KG1 (cell line): ENCODE data around the gene MYO5C.
"Not testable (repeated sequence)": the region's sequence is repeated elsewhere in the genome, so short reads cannot be mapped to it uniquely, and the experiment has no call there.

Experiments used
- DNase-seq: peaks from one replicate; lab custom pipeline; 2025; lab: John Stamatoyannopoulos, UW

MYO5C gene

DNA sequence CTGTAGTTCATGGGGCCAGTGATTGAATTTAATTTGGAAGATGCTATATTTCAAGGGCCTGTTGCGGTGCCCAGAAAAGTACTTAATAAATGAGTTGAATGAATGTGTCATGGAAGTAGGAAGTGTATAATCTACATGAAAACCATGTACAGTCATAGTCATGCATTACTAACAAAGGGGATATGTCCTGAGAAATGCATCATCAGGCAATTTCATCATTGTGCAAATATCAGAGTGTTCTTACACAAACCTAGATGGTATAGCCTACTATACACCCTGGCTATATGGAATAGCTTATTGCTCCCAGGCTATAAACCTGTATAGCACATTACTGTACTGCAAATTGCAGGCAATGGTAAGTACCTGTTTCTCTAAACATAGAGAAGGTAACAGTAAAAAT, 10.7 kb upstream of the MYO5C start:
- no peak for DNase-seq

DNA sequence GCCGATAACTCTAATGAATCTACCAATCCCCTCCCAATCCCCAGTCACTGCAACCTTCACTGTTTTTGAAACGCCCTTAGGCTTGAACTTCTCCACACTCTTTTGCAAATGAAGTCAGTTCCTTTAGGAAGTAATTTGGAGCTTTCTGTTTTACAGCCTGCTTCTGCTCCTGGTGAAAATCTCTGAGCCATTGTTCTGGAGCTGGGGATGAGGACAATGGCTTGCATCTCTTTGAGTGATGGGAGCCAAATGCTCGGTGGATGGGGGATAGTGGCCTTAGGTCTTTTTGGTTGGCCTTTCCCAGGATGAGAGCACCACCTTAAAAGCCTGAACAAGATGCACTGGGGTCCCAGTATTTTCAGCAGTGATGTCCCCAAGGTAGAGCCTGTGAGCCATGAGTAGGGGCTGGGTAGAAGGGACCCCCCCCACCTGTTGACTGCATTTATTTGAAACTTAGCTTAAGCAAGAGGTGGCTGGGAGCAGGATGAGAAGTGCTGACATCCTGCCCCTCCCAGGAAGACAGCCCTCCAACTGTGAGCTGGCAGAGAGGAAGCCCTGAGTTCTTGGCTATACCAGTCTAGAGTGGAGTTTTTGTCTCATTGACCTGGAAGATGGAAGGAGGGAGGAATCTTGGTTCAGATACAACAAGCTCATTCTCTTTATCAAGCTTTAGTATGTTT, 7.6 kb upstream of the MYO5C start:
- DNase-seq, result no peak

DNA sequence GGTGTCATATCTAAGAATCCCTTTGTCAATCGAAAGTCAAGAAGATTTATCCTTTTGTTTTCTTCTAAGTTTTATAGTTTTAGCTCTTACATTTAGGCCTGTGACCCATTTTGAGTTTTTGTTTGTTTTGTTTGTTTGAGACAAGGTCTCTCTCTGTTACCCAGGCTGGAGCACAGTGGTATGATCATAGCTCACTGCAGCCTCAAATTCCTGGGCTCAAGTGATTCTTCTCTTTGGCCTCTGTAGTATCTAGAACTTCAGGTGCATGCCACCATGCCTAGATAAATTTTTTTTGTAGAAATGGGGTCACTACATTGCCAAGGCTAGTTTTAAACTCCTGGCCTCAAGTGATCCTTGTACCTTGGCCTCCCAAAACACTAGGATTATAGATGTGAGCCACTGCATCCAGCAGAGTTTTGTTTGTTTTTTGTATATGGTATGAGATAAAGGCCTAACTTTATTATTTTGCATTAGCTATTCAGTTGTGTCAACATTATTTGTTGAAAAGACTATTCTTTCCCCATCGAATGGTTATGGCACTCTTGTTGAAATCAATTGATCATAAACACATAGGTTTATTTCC, 5.8 kb upstream of the MYO5C start:
- DNase-seq, result no peak

DNA sequence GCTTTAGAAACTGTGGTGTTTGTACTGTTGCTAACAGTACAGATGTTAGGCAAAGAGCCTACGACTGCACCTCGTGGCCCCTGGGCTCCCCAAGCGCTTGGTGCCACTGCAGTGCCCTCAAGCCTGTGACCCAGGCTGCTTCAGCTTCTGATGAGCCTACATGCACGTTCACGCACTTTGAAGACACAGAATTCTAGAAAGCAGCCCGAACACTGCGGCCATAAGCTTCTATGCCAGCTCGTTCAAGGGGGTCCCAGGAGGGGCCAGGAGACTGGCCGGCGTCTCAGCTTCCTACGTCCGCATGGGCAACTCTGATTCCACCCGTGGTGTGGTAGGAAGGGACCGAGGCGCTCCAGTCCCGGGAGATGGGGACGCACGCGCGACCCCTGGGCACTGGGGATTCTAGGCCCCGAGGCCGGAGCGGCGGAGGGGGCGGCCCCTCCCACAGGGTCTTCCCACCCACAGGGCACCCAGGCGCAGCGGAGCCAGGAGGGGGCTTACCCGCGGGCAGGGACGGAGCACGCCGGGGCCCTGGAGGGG, 653 bp downstream of the MYO5C start:
- no peak for DNase-seq

GRCh38 chr15:52292780-52293392, 2.7 kb downstream of the MYO5C start:
- no peak for DNase-seq

- no peak for DNase-seq
These were observed 4.4 kb downstream of the MYO5C start for GRCh38 chr15:52291204-52291603.

DNA sequence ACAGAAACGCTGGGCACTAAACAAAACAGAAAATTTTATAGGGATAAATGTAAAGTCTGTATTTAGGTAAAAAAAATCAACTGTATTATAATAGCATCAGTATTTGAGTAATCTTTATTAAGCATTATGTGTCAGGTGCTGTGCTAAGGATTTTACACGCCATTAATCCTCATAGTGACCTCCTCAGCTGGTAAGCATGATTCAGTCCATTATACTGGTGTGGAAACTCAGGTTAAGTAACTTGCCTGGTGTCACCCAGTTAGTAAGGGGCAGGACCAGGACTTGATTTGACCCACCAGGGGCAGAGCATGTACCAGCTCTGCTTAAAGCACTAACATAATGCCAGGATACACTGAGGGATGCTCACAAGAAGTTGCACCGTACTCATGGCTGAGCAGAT, 4.8 kb downstream of the MYO5C start:
- no peak for DNase-seq

DNA sequence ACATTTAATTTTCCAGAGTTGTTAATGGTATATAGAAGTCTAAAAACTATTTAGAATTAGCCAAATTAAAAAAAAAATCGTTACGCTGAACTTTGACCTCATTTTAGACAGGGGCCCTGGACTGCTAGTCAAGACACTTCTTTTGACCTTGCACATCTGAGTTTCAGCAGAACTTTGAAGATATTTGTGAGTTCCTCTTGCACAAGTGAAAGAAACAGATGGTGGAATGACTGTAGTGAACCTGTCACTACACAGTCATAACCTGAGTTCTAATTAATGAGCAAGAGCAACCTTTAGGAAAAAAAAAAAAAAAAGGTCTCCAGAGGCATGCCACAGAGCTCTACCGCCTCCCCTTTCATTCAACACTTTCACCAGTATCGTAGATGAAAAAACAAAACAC, 5.3 kb downstream of the MYO5C start:
- no peak for DNase-seq

DNA sequence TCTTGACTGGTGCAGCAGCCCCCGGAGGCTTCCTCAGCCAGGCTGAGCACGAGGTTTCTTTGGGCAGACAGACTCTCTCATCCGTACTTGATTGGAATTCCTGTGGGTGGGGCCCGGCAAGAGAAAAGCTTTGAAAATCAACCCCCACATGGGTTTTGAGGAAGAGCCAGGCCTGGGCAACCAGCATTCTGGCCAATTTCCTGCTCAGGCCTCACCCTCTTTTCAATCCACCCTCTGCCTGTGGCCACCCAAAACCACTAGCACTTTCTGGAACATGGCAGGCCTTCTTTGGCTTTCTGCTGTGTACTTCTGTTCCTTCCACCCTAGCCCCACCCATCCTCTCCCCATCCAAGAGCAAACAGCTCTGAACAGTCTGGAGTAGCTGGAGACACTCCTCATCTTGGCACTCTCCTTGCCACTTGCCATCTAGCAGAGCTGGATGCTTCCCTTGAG, 5.9 kb downstream of the MYO5C start:
- no peak for DNase-seq

DNA sequence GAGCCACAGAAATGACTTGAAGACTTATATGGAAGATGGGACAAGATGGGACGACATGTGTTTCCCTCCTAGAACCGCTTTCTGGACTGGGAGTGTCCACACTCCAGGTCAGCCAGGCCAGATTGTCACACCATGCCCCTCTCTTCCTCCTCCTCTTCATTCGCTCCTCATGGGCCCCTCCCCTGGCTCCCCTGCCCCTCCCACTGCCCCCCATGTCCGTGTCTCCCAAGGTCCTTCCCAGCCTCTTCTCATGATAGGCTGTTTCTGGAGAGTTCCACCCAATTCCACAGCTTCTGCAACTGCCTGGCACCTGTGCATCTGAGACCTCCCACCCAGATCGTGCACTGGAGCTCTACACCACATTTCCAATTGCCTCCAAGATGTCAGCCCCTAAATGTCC, 6.6 kb downstream of the MYO5C start:
- DNase-seq, result no peak

GRCh38 chr15:52288051-52288942, 7.3 kb downstream of the MYO5C start:
- DNase-seq, result no peak

GRCh38 chr15:52287114-52287513, 8.5 kb downstream of the MYO5C start:
- DNase-seq, result no peak

DNA sequence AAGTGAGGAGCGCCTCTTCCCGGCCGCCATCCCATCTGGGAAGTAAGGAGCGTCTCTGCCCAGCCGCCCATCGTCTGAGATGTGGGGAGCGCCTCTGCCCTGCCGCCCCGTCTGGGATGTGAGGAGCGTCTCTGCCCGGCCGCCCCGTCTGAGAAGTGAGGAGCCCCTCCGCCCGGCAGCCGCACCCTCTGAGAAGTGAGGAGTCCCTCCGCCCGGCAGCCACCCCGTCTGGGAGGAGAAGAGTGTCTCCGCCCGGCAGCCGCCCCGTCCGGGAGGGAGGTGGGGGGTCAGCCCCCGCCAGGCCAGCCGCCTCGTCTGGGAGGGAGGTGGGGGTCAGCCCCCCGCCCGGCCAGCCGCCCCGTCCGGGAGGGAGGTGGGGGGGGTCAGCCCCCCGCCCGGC, 9.7 kb downstream of the MYO5C start:
- not testable (repeated sequence) for DNase-seq

DNA sequence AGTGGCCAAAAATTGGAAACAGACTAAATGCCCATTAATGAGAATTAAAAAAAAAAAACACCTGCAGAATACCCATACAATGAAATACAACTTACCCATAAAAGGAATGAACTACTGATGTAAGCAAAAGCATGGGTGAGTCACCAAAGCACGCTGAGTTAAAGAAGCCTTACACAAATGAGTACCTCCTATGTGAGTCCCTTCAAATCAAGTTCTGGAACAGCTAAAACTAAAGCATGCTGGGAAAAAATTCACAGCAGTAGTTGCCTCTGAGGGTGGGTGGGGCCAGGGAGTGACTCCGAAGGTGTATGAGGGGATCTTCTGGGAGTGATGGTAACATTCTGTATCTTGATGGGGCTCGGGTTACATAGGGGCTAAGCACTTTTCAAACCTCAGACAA, 11.4 kb downstream of the MYO5C start:
- no peak for DNase-seq

DNA sequence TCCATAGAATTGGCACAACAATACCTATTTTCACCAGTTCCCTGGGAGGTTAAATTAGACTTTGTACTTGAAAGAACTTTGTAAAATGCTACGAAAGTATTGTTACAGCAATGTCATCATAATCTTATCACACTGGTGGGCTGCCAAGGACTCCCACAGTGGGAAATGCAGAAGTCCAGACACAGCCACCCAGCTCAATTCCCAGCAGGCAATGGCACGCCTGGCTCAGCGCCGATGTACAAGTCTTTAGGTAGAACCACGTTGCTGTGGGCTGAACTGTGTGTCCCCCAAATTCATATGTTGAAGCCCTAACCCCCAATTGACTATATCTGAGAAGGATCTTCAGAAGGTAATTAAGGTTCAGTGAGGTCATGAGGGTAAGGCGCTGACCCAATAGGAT, 12.3 kb downstream of the MYO5C start:
- no peak for DNase-seq

DNA sequence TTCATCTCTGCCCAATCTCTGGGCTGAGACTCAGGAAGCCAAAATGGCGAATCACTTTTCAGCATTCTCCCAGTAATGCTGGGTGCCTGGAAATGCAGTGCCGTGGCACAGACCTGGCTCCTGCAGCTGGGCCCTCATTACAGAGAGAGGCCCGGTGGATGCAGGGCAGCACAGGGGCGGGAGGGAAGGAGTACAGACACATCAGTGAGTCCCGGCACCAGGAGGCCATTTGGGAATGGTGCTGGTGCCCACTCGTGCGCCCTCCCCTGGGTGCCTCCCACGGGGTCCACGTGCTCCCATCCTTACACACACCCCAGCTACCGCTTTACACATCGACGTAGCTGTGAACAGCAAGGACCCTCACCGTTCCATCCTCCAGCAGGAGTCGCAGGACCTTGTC, 13.2 kb downstream of the MYO5C start:
- no peak for DNase-seq

GRCh38 chr15:52281085-52282035, 14.2 kb downstream of the MYO5C start:
- DNase-seq, result no peak

DNA sequence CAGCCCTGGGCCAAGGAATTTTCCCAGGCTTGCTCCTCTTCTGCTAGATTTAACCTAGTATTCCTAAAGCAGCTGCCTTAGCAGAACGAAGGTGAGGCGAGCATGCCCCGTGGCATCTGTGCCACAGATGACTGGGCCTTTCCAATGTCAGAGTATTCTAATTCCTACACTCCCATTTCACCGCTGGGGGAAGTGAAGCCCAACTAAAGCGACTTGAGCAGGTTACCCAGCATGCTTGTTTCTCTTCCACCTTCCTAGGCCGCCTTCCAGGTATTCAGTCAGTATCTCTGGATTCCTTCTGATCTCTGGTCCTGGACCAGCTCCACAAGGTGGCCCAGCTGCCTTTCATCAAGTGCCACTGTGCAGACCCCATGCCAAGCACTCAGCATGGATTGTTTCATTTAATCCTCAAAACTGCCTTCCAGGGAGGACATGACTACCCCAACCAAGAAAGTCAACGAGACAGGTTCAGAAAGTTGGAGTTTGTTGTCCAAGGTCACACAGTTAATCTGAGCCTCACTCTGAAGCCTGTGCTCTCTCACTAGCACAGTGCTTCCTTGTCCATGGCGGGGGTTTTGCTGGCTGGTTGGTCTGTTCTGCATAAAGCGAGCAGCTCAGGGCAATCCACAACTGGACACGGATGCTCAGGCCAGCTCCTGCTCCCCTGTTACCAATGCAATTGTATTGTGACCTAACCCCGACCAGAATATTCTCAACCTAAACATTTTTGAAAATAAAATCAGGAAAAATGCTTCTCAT, 15.1 kb downstream of the MYO5C start:
- DNase-seq, result no peak

DNA sequence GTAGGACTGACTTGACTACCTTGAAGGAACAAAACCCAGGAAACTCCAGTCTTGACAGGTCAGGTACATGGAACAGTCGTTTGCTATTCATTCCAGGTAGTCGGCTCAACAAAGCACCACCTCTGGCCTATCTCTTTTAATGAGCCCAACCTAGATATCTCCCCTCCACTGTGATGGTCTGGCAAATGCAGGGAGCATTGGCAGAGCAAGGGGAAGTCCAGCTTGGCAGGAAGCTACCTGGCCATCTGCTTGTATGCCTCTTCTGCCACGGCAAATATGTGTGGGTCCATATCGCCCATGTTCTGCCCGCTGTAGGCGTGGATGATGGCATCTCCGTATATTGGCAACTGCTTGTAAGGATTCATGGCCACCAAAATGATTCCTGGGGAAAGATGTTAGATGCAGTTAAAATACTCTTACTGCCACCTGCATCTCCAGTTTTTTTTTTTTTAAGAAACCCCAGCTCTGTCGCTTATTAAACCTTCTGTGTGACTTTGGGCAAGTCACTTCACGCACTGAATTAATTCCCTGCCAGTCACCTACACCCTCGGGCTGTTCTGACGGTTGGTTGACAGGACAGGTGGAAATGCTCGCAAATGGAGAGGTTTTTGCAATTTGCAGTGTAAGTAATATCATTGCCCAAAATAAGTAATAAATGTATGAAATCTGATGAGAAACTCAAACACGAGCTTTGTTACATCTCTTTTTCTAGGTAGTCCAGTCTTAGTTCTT, 16.8 kb downstream of the MYO5C start:
- DNase-seq, result no peak

GRCh38 chr15:52278135-52278534, 17.5 kb downstream of the MYO5C start:
- no peak for DNase-seq
